HG03460 (cell line): ENCODE data around the gene EHF.
"Not testable (repeated sequence)": the region's sequence is repeated elsewhere in the genome, so short reads cannot be mapped to it uniquely, and the experiment has no call there.

Experiments
- ATAC-seq: cut with Tn5 transposase; IDR thresholded peaks from one replicate; pipeline ENCODE4 v1.9.1; 2021; ENCODE audit not compliant: unreplicated experiment

Gene EHF

DNA sequence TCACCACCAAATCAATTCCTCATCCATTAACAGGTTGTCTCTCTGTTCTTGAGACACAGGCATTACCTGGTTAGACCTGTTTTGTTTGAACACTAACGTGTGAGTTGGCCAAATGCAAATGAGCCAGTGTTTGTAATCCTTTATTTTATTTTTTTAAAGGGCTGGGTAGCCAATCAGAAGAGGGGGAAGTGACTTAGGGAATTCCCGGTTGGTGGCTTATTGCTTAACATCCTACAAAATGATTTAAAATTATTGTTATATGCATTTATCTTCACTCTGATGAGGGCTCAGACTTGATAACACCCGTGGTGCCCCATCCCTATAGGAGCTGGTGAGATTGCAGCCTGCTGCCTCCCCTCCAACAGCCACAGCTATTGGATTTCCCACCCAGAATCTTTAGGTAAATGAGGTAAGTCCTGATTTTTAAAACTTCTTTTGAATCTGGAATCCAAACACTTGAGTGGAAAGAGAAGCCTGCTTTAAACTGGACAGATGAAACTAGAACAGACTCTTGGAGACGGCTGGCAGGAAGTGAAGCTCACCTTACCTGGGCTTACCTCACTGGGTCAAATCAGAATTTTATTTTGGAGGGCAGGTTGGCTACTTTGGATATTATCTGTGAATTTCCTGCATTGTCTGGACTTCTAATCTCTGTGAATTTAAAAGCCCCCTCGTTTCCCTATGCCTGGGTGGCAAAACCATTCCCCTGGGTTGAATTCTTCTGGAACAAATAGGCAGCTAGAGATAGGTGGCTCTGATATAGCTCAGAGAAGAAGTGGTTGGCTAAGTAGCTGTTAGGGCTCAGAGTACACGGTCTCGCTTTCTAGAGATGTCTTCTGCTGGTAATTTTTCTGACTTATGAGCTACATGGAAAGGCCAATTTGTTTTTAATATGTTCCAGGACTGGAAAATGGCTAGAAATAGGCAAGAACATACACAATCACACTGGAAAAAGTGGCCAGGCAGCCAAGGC is at the start of gene EHF:
EHF (plus strand) TSS at position 274 of the 973 bp plus-strand sequence. CDS start 21,538 bp downstream, outside the sequence.
- no peak for ATAC-seq

DNA sequence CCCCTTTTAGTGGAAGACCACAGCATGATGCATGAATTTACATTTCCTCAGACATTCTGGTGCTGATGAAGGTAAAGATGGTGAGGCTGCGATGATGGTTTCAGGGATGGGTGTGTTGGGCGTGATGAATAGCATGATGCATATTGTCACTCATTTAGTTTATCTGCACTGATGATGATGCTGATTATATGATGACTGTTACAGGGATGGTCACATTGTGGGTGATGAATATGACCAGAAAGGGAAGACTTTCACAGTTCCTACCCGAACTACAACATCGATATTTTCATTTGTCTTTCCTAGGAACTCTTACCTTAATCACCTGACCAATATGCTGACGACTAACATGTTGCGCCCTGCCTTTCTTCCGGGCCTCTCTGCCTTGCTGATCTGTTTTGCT is 47.4 kb upstream of the EHF start:
- ATAC-seq: no peak

DNA sequence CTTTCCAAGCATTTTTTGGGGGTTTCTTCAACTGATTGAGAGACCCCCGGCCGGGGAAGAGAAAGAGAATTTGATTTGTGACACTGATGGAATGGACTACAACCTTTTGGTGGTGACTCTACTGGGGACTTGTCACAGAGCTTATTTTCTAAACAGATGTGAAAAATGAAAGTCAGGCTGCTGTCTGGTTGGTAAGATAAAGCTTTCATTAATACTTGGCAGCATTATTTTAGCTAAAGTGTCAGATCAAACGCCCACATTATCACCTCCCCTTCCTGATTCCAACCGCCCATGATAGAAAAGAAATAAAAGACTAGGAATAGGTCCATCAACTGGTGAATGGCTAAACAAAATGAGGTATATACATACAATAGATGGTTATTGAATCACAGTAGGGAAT is 45.6 kb upstream of the EHF start:
- ATAC-seq: no peak

DNA sequence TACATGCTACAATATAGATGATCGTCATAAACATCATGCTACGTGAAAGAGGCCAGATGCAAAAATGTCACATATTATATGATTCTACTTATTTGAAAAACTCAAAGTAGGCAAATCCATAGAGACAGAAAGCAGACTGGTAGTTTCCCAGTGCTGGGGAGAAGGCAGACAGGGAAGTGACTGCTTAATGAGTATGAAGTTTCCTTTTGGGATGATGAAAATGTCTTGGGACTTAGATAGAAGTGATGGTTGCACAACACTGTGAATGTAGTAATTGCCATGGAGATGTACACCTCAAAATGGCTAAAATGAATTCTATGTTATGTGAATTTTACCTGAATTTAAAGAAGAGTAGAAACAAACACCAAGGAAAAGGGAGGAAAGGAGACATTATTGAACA is 45.2 kb upstream of the EHF start:
- ATAC-seq: no peak

DNA sequence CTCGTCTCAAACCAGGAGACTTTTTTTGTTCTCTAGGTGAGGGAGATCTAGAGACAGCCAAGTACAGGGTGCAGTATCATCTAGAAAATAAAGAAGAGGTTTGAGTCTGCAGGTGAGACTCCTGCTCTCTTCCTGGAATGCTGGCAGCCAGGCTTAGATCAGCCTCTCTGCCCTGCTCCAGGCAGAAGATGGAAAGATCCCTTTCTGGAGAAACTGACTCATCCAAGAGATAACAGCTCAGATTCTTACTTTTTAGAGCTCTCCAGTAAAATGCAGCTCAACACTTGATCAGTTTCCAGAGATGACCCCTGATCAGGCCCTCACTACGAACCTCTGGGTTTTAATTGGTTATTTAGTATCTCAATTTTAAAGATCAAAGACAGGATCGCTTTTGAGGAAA is 44.6 kb upstream of the EHF start:
- ATAC-seq: no peak

DNA sequence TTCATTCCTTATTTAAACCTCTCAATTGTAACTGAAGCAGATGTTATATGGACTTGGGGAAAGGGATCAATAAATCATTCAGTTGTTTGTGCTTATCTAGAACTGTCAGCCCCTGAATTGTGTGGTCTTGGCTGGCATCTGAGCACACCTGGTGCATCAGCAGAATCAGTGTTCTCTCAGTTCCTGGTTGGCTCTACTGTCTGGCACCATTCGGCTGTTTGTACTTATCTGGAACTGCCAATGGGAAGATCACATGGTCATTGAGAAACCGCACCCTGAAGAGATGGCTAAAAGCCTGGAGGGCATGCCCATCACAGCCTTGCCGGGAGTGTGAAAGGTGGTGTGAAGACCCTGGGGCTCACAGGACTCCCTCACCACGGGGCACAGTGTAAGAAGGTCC is 37.1 kb upstream of the EHF start:
- ATAC-seq: no peak

DNA sequence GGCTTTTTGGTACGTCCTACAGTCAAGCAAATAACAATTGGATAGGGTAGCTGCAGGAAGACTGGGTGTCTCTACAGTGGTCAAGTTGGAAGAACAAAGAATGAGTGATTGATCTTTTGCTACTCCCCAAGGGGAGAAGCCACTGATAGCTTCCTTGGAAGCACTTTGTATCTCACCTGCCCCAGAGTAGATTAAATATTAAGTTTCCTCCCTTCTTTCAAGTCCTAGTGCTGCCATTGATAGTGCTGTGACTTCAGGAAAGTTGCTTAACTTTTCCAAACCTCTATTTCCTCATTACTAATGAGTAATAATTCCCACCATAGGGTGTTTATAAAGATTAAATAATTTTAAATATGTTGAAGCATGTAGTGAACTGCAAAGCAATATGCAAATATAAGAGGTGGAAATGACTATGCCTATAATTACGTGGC is 35.6 kb upstream of the EHF start:
- no peak for ATAC-seq

DNA sequence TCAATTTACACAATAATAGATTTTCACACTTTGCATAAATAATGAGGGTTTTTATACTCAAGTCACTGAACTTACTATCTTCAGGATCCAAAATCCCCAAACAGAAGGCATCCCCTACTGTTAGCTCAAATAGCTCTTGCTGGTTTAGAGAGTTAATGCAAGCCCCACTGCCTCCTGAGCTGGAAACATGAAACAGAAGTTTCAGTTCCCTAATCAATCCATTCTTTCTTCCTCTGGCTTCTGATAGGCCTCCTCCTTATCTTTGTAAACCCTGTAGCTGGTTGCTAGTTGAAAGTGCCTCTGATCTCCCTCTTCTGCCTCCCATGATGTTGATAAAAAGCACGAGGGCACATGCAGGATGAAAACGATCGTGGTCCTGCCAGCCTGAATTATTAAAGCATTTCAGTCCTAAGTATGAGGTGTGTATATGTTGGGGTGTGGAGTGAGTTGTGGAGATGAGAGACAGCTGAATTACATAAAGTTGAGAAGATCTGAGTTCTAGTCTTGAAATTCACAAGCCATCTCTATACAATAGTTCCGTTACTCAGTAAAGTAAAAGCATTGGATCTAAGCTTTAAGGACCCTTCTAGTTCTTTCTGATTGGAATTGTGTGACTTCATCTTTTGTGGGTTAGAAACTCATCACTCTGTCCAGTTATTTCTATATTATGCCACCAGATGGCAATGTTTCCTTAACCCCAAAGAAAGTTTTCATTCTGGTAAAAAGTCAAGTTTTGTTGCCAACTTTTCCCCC is 35.0 kb upstream of the EHF start:
- ATAC-seq: peak; percentile 71

DNA sequence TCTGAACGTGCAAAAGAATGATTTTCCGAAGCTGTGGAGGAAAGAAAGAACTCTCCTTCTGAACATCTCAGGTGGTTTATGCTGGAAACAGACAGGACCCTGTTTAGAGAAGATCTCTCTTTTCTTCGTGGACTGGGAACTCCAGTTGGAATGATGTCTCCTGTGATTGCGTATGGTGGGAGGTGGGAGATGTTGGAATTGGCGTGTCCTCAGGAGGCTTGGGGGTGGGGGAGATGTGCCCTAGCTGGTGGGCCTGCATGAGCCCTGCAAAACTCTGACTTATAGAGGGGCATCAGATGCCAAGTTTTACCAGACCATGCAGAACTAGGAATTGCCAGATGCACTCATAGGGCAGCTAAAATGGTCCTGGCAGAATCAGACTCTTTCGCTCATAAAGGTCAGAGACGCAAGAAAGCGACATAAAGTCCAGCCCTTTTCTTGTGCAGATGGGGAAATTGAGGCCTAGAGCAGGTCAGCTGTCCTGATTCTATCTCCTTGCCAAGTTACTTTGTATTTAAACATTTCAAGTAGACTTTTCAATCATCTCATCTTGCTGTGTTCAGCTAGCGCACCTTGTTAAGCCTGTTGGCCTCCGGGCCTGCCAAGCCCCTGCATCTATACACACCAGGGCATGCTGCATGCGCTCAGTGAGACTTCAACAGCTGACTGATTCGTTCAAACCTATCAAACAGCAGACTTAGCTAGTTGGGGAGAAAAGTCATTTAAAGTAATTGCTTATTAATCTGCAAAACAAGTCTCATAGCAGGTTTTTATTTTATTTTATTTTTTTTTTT is 34.2 kb upstream of the EHF start:
- no peak for ATAC-seq

DNA sequence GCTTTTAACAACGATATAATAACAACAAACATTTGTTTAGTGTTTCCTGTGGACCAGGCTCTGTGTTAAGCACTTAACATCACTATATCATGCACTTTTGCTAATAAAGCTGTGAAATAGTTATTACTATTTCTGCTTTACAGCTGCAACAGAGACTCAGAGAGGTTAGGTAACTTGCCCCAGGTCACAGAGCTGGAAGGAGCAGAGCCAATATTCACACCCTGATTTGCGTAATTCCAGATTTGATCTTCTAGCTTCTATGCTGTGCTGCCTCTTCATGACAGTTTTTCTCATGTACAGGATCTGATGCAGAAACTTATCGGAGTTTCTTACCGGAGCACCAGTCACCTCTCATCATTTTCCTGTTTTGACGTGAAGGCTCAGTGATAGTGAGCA is 33.6 kb upstream of the EHF start:
- ATAC-seq: no peak

DNA sequence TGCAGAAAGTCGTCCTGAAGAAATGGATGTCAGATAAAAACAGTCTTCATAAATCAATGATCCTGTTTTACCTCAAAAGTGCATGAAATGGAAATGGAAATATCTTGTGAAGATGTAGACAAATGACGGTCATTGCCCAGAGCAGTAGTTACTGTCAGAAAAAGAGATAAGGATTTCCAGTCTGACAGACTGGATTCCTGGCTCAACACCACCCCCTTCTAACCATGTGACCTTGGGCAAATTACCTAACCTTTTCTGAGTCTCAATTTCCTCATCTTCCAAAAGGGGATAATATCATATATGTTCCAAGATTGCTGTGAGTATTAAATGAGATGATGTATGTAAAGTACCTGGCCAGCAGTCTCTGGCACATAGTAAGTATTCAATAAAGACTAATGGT is 32.9 kb upstream of the EHF start:
- no peak for ATAC-seq

DNA sequence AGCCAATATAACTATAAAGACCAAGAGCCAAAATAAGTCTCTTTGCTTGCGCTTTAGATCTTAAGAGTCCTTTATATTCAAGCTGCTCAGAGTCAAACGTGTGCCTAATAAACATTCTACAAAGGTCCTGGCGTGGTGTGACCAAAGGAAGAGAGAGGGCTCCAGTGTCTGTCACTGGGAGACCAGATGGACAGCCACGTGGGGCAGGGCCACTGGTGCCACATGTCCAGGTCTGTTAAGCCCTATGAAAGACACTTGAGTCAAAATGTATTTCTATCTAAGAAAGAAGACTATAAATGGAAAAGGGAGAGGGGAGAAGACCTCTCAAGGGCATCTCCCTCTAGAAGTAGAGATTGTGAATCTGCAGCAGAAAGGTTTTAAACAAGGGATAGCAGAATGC is 32.2 kb upstream of the EHF start:
- ATAC-seq: no peak

DNA sequence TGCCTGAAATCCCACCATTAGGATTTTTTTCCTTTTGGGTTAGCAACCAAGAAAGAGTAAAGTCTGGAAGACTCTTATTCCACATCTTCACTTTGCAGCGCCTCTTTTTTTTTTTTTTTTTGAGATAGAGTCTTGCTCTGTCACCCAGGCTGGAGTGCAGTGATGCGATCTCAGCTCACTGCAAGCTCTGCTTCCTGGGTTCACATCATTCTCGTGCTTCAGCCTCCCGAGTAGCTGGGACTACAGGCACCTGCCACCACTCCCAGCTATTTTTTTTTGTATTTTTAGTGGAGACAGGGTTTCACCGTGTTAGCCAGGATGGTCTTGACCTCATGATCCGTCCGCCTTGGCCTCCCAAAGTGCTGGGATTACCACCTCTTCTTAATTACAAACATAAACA is 31.7 kb upstream of the EHF start:
- ATAC-seq: not testable (repeated sequence)

DNA sequence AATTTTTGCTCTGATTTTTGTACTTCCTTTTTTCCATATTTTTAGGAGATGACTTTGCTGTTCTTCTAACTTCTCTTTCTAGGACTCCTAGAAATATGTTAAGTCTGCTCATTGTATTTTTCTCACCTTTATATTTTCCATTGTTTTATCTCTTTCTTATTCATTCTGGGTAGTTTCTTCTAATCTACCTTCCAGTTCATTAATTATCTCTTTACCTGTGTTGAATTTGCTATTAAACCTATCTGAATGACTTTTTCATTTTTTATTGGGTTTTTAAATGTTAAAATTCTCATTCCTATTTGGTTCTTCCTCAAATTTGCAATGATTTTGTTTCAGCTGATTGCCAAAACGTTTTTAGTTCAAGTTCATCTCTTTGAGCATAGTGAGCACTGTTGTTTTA is 27.8 kb upstream of the EHF start:
- no peak for ATAC-seq

DNA sequence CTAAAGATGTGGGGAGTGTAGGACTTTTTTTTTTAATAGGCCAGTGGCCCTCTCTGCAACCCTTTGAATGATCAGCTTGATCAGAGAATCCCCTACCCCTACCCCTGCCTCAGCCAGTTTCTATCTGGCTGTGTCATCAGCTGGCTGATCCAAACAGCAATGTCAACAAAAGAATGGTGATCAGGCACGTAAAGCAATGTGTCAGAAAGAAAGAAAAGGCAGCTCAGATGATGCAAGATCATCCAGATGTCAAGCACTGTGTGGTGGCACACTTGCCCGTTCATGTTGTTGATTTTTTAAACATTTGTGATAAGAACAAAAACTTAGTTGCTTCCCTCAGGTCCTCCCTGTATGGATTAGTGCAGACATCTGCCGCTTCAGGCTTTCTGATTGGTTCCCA is 26.3 kb upstream of the EHF start:
- ATAC-seq: no peak

DNA sequence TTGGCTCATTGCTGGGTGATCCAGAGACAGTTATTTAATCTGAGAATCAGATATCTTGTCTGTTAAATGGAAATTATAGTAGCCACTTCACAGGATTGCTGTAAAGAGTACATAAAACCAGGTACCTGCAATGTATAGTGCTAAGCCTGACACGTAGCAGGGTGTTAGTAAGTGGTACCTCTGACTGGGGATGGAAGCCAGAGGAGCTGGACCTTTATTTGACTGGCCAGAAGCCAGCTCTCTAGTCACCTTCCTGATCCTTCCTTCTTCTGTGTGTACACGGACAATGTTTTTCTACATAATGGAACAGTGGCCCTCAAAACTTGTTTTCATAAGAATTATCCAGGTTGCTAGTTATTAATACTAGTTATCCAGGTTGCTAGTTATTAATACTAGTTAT is 25.5 kb upstream of the EHF start:
- no peak for ATAC-seq

DNA sequence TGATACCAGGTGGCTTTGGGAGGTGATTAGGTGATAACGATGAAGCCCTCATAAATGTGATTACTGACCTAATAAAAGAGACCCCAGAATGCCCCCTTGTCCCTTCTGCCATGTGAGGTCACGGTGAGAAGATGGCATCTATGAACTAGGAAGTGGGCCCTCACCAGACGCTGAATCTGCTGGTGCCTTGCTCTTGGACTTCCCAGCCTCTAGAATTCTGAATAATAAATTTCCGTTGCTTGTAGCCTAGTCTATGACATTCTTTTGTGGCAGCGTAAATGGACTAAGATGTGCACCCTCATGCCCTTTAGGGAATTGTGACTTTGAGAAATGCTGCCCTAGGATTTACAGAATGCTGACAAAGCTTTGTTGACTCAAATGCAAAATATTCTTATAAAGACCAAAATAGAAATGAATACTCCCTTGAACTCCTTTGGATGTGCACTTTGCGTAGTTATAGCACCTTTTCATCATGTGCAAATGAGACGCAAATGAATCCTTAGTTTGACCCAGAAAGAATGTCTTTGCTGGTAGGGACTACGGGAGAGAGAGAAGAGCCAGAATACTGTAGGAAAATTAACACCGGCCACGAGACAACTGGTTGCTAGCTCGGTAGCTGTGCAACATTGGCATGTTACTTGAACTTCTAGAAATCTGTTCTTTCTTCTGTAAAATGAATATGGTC is 24.8 kb upstream of the EHF start:
- no peak for ATAC-seq

DNA sequence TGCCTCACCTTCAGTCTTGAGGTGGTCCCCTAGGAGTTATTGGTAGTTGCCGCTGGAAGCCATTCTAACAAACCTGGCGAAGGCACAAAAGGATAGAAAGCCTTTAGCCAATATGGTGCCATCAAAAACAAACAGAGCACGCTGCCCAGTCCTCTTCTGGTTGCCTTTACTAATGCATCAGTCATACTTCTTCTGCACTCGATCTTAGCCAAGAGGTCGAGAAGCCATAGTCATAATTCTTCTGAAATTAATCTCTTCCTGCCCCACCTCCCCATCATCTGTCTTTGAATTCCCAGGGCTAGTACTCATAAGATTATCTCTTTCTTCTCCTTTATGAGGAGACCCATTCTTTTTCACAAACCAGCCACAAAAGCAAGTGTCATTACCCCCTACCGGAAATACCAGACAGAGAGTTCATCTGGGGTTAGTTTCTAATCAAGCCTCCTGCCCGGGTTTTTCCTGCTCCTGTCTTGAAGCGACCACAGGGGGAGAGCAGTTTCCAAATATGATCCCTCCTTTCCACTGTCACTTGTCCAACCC is 21.4 kb upstream of the EHF start:
- no peak for ATAC-seq

DNA sequence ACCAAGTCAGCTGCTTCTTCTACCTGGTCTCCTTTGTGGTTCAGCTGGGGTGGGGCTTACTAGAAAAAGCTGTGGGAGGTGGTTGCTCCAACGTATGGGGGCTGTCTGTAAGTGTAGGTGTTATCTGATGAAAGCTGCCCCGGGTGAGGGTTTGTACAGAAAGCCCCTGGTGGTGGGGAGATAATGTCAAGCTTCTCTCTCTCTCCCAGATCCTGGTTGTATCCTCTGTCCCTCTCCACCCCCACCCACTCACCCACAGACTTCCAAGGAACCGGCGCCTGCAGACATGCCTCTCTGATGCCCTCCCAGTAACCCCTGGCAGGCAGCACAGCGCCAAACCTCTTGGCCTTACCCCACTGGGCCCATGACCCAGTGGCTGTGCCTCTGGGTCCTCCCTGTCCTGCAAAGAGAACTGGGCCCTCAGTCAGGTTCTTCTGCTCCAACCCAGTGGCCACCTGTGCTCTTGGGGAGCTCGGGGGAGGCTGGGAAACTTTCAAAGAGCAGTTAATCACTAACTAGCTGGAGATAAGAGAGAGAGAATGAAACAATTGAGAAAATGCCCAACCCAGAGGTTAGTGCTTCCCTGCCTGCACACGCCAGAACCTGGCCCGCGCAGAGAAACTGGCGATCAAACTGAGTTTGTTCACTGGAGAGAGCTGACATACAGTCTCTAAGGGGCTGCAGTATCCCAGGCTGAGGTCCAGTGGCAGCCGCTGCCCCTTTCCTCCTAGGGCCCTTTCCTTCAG is 20.4 kb upstream of the EHF start:
- no peak for ATAC-seq

DNA sequence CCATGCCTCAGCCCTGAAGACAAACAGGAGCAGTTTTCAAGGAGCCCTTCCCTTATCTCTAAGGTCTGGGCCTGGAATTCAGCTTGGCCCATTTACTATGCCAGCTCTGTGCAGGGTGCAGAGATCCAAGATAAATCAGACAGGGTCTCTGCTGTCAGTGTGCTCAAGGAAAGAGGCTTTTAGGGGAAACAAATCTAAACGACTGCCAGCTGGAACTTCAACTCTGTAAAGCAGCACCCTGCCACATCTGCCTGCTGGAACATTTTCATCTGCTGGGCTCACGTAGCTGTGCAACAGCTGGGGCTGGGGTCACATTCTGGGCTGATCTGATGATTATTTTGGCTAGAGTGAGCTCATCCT is 19.8 kb upstream of the EHF start:
- ATAC-seq: no peak
